OCI-LY3 (cell line): ENCODE results near the gene MAGEC2.

Experiments used
- H2AFZ ChIP-seq: fragments of 200-600, 300-600 bp; shearing (Covaris generic); 2 replicates; pipeline ENCODE4 v1.6.0; 2014; ENCODE audit warnings: antibody characterized with exemption, low read depth, low read length
- H3K27ac ChIP-seq: fragments of 200-600, 300-600 bp; sonication (generic); 2 replicates; pipeline ENCODE4 v1.5.1; 2014; ENCODE audit warnings: mild to moderate bottlenecking, low read length, moderate library complexity, mixed read lengths
- H3K27me3 ChIP-seq: fragments of 200-600, 300-600 bp; sonication (generic); 2 replicates; pipeline ENCODE4 v1.6.1; 2014; ENCODE audit warnings: low read depth, low read length, mixed read lengths
- H3K36me3 ChIP-seq: fragments of 200-600, 300-600 bp; sonication (generic); replicated peaks from 2 replicates; pipeline ENCODE3; 2014; ENCODE audit warnings: low read depth, low read length, mixed read lengths
- H3K4me1 ChIP-seq: fragments of 300-600, 200-600 bp; sonication (generic); 2 replicates; pipeline ENCODE4 v1.6.1; 2014; ENCODE audit warnings: low read length, mixed read lengths
- H3K4me2 ChIP-seq: fragments of 200-600, 300-600 bp; sonication (generic); 2 replicates; pipeline ENCODE4 v1.6.1; 2014; ENCODE audit warnings: low read length, mixed read lengths
- H3K4me3 ChIP-seq: fragments of 300-600, 200-600 bp; sonication (generic); 2 replicates; pipeline ENCODE4 v1.5.1; 2014; ENCODE audit warnings: antibody characterized with exemption, mild to moderate bottlenecking, low read length, moderate library complexity
- H3K79me2 ChIP-seq: fragments of 300-600, 200-600 bp; shearing (Covaris generic); 2 replicates; pipeline ENCODE4 v1.6.1; 2014; ENCODE audit warnings: mild to moderate bottlenecking, low read length, mixed read lengths
- H3K9ac ChIP-seq: fragments of 300-600, 200-600 bp; shearing (Covaris generic); 2 replicates; pipeline ENCODE4 v1.6.0; 2014; ENCODE audit warnings: mild to moderate bottlenecking, low read length, moderate library complexity
- H3K9me3 ChIP-seq: fragments of 200-600, 300-600 bp; shearing (Covaris generic); 2 replicates; pipeline ENCODE4 v1.6.1; 2014; ENCODE audit warnings: low read length, mixed read lengths; ENCODE audit not compliant: insufficient read depth
- H4K20me1 ChIP-seq: fragments of 200-600, 300-600 bp; sonication (generic); 2 replicates; pipeline ENCODE4 v1.6.1; 2016; ENCODE audit warnings: low read length, mixed read lengths; ENCODE audit not compliant: insufficient read depth
- EZH2phosphoT487 ChIP-seq: fragments of 200-600 bp; shearing (Covaris generic); IDR thresholded peaks from 2 replicates; pipeline ENCODE4 v1.6.1; 2018; ENCODE audit warnings: antibody characterized with exemption, mixed run types, low read depth
- TF ChIP-seq, protein P1 (sequence below): fragments of 200-600, 300-600 bp; sonication (generic); IDR thresholded peaks from 2 replicates; pipeline ENCODE4 v1.5.1; 2014; ENCODE audit warnings: antibody characterized with exemption, low read length, low read depth

The MAGEC2 gene

GRCh38 chrX:142156567-142156966 is 48.5 kb downstream of the MAGEC2 start:
- Histone ChIP-seq H2AFZ (no peak overlapping the region), H3K9ac (no peak overlapping the region), H3K4me1 (peaks cover 14% of the 10 kb centered on the region), H3K36me3 (no peaks in the 10 kb centered on the region), H3K27me3 (no peaks in the 10 kb centered on the region), H3K79me2 (no peaks in the 10 kb centered on the region), H3K27ac (no peak overlapping the region), H3K4me3 (no peak overlapping the region), H3K9me3 (no peaks in the 10 kb centered on the region), H4K20me1 (no peaks in the 10 kb centered on the region), H3K4me2 (no peak overlapping the region)
- no peak for TF ChIP-seq EZH2phosphoT487
- TF ChIP-seq, protein P1, sequence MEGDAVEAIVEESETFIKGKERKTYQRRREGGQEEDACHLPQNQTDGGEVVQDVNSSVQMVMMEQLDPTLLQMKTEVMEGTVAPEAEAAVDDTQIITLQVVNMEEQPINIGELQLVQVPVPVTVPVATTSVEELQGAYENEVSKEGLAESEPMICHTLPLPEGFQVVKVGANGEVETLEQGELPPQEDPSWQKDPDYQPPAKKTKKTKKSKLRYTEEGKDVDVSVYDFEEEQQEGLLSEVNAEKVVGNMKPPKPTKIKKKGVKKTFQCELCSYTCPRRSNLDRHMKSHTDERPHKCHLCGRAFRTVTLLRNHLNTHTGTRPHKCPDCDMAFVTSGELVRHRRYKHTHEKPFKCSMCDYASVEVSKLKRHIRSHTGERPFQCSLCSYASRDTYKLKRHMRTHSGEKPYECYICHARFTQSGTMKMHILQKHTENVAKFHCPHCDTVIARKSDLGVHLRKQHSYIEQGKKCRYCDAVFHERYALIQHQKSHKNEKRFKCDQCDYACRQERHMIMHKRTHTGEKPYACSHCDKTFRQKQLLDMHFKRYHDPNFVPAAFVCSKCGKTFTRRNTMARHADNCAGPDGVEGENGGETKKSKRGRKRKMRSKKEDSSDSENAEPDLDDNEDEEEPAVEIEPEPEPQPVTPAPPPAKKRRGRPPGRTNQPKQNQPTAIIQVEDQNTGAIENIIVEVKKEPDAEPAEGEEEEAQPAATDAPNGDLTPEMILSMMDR, result no peak
